Activated T-cell treated with anti-CD3 and anti-CD28 coated beads, Interleukin-2, amount 50 U/mL, for 4 hours (primary cell): ENCODE data around the gene RTN4RL2. TPM values are rescaled to one million over a fixed set of nuclear protein-coding genes. Genes with fewer than 3 reads are reported as not detected.

Experiments used
- ATAC-seq, 2 donors: fragments of 200-7000 bp; cut with Tn5 transposase; one replicate each; pipeline ENCODE4 v1.10.0; 2021
- DNase-seq: peaks from one replicate; pipeline ENCODE4 v3.0.0-alpha.2; 2020
- H3K27me3 Mint-ChIP-seq: one replicate; pipeline ENCODE4 v1.8.0; 2021; ENCODE audit warnings: low read depth, mixed read lengths
- H3K36me3 Mint-ChIP-seq: one replicate; pipeline ENCODE4 v1.8.0; 2022; ENCODE audit warnings: mixed read lengths; ENCODE audit not compliant: insufficient read depth
- H3K4me1 Mint-ChIP-seq: one replicate; pipeline ENCODE4 v1.8.0; 2021; ENCODE audit warnings: low read depth, mixed read lengths
- H3K4me3 Mint-ChIP-seq: one replicate; pipeline ENCODE4 v1.8.0; 2021; ENCODE audit warnings: mild to moderate bottlenecking, moderate library complexity, mixed read lengths
- H3K9me3 Mint-ChIP-seq: one replicate; pipeline ENCODE4 v1.8.0; 2021; ENCODE audit warnings: mixed read lengths
- total RNA-seq, 3 donors: library from RNA; stranded (reverse); gene quantifications; one replicate each; pipeline ENCODE4 v1.2.1, GENCODE V29; 2021

The RTN4RL2 gene
- total RNA-seq, 3 donors from 2014 or later: 0.16 to 0.33 (median 0.27) TPM

DNA sequence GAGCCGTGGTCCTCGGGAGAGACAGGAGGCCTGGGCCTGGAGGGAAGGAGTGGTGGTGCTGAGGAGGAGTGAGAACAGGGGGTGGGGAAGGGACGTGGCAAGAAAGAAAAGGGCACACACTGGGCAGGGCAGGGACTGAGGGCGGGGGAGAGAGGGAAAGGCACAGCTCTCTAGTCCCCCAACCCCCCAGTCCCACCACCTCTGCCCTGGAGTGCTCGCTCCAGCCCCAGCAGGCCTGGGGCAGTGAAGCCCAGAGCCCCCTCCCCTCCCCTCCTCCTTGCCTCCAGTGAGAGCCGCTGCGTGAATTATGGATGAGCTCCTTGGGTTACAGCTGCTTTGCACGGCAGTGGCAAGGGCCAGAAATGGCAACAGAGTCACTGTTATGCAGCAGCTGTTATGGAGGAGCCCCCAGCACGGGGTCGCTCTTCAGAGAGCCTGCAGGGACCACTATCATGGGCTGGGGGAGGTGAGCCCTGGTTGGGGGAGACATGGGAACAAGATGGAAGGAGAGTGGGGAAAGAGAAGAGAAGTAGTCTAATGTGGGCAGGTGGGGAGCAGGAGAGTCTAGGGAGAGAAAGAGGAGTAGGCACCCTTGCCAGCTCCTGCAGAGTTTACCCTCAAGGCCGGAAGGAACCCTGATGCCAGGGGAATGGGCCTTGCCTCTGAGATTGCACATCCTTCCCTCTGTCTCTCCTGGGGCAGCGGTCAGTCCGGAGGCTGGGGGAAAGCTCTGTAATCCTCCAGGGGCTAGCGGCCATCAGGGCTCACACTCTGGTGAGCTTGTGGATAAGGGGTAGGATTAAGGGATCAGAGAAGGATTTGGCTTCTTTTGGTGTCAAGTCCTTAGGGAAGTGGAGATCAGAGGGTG is 3.6 kb downstream of the RTN4RL2 start:
- no peaks in the 10 kb centered on the region for H3K36me3 Mint-ChIP-seq
- no peak overlapping the region for H3K4me3 Mint-ChIP-seq
- ATAC-seq: no peak

GRCh38 chr11:57464539-57465181 is 4.3 kb downstream of the RTN4RL2 start:
- Mint-ChIP-seq H3K4me3 (no peak overlapping the region), H3K36me3 (no peaks in the 10 kb centered on the region), H3K27me3 (peaks cover 19% of the 10 kb centered on the region), H3K9me3 (no peaks in the 10 kb centered on the region), H3K4me1 (peaks cover 8% of the 10 kb centered on the region)
- DNase-seq: no peak
- ATAC-seq: no peak

More for the DNA sequence above, 3.6 kb downstream of the RTN4RL2 start:
- H3K4me1 Mint-ChIP-seq: peaks cover 14% of the 10 kb centered on the region
- peaks cover 24% of the 10 kb centered on the region for H3K27me3 Mint-ChIP-seq
- DNase-seq: no peak
- no peaks in the 10 kb centered on the region for H3K9me3 Mint-ChIP-seq

- DNase-seq: no peak
- peaks cover under 1% of the 10 kb centered on the region for H3K4me1 Mint-ChIP-seq
- peaks cover 11% of the 10 kb centered on the region for H3K27me3 Mint-ChIP-seq
- no peak for ATAC-seq
- H3K9me3 Mint-ChIP-seq: no peaks in the 10 kb centered on the region
- no peak overlapping the region for H3K4me3 Mint-ChIP-seq
- H3K36me3 Mint-ChIP-seq: no peaks in the 10 kb centered on the region
These were observed 6.4 kb downstream of the RTN4RL2 start for GRCh38 chr11:57466680-57467079.

DNA sequence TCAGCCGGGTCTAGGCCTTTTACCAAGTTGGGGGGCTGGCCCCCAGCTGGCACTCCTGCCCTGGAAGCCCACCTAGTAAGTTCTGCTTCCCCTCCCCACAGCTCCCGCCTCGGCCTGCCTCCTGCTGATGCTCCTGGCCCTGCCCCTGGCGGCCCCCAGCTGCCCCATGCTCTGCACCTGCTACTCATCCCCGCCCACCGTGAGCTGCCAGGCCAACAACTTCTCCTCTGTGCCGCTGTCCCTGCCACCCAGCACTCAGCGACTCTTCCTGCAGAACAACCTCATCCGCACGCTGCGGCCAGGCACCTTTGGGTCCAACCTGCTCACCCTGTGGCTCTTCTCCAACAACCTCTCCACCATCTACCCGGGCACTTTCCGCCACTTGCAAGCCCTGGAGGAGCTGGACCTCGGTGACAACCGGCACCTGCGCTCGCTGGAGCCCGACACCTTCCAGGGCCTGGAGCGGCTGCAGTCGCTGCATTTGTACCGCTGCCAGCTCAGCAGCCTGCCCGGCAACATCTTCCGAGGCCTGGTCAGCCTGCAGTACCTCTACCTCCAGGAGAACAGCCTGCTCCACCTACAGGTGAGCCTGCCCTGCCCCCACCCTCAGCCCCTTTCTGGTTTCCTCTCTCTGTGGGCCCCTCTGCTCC is 7.3 kb downstream of the RTN4RL2 start:
- H3K4me1 Mint-ChIP-seq: no peaks in the 10 kb centered on the region
- H3K9me3 Mint-ChIP-seq: no peaks in the 10 kb centered on the region
- peaks cover 5% of the 10 kb centered on the region for H3K27me3 Mint-ChIP-seq
- DNase-seq (no peak), ATAC-seq (no peak)
- H3K36me3 Mint-ChIP-seq: no peaks in the 10 kb centered on the region
- no peak overlapping the region for H3K4me3 Mint-ChIP-seq

- H3K27me3 Mint-ChIP-seq: peaks cover 6% of the 10 kb centered on the region
- H3K4me3 Mint-ChIP-seq: no peak overlapping the region
- H3K9me3 Mint-ChIP-seq: no peaks in the 10 kb centered on the region
- peaks cover 3% of the 10 kb centered on the region for H3K4me1 Mint-ChIP-seq
- H3K36me3 Mint-ChIP-seq: no peaks in the 10 kb centered on the region
- ATAC-seq (no peak), DNase-seq (no peak)
These were observed 7.9 kb downstream of the RTN4RL2 start for GRCh38 chr11:57468276-57468675.

DNA sequence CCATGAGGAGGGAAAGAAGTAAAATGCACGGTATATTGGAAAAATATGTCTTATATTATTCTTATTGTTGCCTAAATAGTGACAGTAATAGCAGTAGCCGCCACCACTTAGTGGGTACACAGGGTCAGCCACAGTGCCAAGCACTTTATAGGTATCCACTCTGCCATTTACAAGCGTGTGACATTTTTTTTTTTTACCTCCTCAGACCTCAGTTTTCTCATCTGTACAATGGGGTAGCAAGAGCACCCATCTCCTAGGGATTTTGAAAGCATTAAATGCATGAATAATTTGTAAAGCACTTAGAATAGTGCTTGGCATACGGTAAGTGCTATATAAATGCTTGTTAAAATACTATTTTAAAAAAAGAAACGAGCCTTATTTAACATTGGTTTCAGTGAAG is 8.9 kb downstream of the RTN4RL2 start:
- H3K27me3 Mint-ChIP-seq: peaks cover 11% of the 10 kb centered on the region
- H3K36me3 Mint-ChIP-seq: no peaks in the 10 kb centered on the region
- DNase-seq (no peak), ATAC-seq (no peak)
- no peaks in the 10 kb centered on the region for H3K9me3 Mint-ChIP-seq
- no peak overlapping the region for H3K4me3 Mint-ChIP-seq
- peaks cover 11% of the 10 kb centered on the region for H3K4me1 Mint-ChIP-seq

- peaks cover 14% of the 10 kb centered on the region for H3K27me3 Mint-ChIP-seq
- no peaks in the 10 kb centered on the region for H3K36me3 Mint-ChIP-seq
- no peaks in the 10 kb centered on the region for H3K9me3 Mint-ChIP-seq
- no peak overlapping the region for H3K4me3 Mint-ChIP-seq
- peaks cover 25% of the 10 kb centered on the region for H3K4me1 Mint-ChIP-seq
- DNase-seq: no peak
- no peak for ATAC-seq
These were observed 11.2 kb downstream of the RTN4RL2 start for GRCh38 chr11:57471496-57471895.

GRCh38 chr11:57473285-57473841 is 13.0 kb downstream of the RTN4RL2 start:
- no peaks in the 10 kb centered on the region for H3K9me3 Mint-ChIP-seq
- peaks cover 25% of the 10 kb centered on the region for H3K4me1 Mint-ChIP-seq
- peaks cover 15% of the 10 kb centered on the region for H3K27me3 Mint-ChIP-seq
- H3K4me3 Mint-ChIP-seq: no peak overlapping the region
- ATAC-seq (no peak), DNase-seq (no peak)
- no peaks in the 10 kb centered on the region for H3K36me3 Mint-ChIP-seq

DNA sequence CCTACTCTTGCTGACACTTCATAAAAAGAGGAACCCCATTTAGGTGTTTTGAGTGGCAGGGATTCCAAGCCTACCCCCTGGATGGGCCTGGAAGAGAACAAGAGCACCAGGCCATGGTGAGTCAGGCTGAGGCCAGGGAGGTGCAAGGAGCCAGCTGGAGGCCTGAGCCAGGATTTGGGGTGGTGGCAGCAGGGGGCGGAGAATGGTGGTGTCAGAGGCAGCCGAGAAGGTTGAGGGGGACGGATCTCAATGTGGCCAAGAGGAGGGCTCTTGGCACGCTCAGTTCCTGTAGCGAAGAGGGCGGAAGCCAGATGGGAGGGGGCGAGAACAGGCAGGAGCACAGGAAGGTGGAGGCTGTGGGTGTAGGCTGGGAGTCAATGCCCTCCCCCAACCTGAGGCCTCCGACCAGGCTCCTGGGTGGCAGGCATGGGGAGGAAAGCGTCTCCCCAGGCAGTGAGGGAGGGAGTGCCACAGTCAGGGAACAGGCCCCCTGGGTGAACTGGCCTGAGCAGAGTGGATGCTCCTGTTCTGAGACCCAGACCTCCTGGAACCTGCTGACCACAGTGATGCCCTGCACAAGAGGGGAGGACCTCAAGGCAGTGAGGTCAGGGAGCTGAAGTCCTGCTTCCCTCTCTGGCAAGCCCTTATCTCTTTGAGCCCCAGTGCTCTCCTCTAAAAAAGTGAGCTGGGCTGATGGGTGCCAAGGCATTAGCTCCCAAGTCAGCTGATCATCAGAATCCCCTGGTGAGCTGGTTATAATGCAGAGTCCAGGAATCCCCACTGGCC is 13.9 kb downstream of the RTN4RL2 start:
- H3K9me3 Mint-ChIP-seq: no peaks in the 10 kb centered on the region
- ATAC-seq (peak; percentile 21 to 33), DNase-seq (no peak)
- H3K4me3 Mint-ChIP-seq: peak overlapping the region; percentile 53
- no peaks in the 10 kb centered on the region for H3K36me3 Mint-ChIP-seq
- peaks cover 25% of the 10 kb centered on the region for H3K4me1 Mint-ChIP-seq
- peaks cover 14% of the 10 kb centered on the region for H3K27me3 Mint-ChIP-seq

DNA sequence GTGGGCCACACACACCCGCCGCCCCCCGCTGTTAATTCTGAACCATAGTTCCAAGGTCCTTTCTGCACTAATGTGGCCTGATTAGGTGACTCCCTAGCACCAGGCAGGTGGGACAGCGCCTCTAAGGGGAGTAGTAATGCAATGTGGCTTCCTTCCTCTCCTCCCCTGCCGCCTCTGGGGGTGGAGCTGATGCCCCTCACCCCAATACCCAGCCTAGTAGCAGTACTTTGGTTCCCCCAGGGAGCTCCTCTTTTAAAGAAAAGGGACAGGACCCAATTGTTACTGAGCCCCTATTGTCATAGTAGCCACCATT is 14.4 kb downstream of the RTN4RL2 start:
- no peaks in the 10 kb centered on the region for H3K36me3 Mint-ChIP-seq
- ATAC-seq: no peak
- H3K9me3 Mint-ChIP-seq: no peaks in the 10 kb centered on the region
- H3K4me1 Mint-ChIP-seq: peaks cover 29% of the 10 kb centered on the region
- H3K27me3 Mint-ChIP-seq: peaks cover 14% of the 10 kb centered on the region
- no peak overlapping the region for H3K4me3 Mint-ChIP-seq
- DNase-seq: no peak

GRCh38 chr11:57475191-57475590 is 14.9 kb downstream of the RTN4RL2 start:
- Mint-ChIP-seq H3K4me1 (peaks cover 31% of the 10 kb centered on the region), H3K36me3 (no peaks in the 10 kb centered on the region), H3K27me3 (peaks cover 14% of the 10 kb centered on the region), H3K9me3 (no peaks in the 10 kb centered on the region), H3K4me3 (peak overlapping the region; percentile 8)
- ATAC-seq: no peak
- no peak for DNase-seq

- Mint-ChIP-seq H3K4me3 (peak overlapping the region; percentile 73), H3K4me1 (peaks cover 32% of the 10 kb centered on the region), H3K27me3 (peaks cover 14% of the 10 kb centered on the region), H3K36me3 (no peaks in the 10 kb centered on the region), H3K9me3 (no peaks in the 10 kb centered on the region)
- DNase-seq (no peak), ATAC-seq (no peak)
These were observed 15.3 kb downstream of the RTN4RL2 start for GRCh38 chr11:57475671-57476046.

DNA sequence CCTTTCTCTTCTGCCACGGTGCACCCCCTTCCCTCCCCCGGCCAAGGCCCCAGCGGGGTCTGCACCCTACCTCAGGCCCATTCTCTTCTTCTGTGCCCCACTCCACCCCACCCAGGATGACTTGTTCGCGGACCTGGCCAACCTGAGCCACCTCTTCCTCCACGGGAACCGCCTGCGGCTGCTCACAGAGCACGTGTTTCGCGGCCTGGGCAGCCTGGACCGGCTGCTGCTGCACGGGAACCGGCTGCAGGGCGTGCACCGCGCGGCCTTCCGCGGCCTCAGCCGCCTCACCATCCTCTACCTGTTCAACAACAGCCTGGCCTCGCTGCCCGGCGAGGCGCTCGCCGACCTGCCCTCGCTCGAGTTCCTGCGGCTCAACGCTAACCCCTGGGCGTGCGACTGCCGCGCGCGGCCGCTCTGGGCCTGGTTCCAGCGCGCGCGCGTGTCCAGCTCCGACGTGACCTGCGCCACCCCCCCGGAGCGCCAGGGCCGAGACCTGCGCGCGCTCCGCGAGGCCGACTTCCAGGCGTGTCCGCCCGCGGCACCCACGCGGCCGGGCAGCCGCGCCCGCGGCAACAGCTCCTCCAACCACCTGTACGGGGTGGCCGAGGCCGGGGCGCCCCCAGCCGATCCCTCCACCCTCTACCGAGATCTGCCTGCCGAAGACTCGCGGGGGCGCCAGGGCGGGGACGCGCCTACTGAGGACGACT is 15.9 kb downstream of the RTN4RL2 start:
- ATAC-seq (peak; percentile 45 to 49), DNase-seq (peak; percentile 35)
- Mint-ChIP-seq H3K27me3 (peaks cover 18% of the 10 kb centered on the region), H3K9me3 (no peaks in the 10 kb centered on the region), H3K4me1 (peaks cover 32% of the 10 kb centered on the region), H3K36me3 (no peaks in the 10 kb centered on the region), H3K4me3 (peak overlapping the region; percentile 73)
